ENCODE measurements around the gene TAS2R4. TPM values are rescaled to one million over a fixed set of nuclear protein-coding genes. Genes with fewer than 3 reads are reported as not detected.
A peak's percentile ranks its signal among the peaks of the same experiment; 100 is the strongest.
"Not testable (repeated sequence)": the region's sequence is repeated elsewhere in the genome, so short reads cannot be mapped to it uniquely, and the experiment has no call there.

Gene TAS2R4
- polyA plus RNA-seq, 1 donor, result 2.6 TPM

GRCh38 chr7:141748396-141748795, 28.1 kb upstream of the TAS2R4 start:
- no peak overlapping the region for H3K27ac ChIP-seq (ENCODE audit: low read length)
- peaks cover 78% of the 10 kb centered on the region for H3K36me3 ChIP-seq (ENCODE audit: control insufficient read depth, insufficient read depth, low read length)
- H3K27me3 ChIP-seq (ENCODE audit: control insufficient read depth, insufficient read depth, low read length), result no peaks in the 10 kb centered on the region
- no peaks in the 10 kb centered on the region for H3K4me1 ChIP-seq (ENCODE audit: control insufficient read depth, insufficient read depth, low read length)
- H3K9me3 ChIP-seq (ENCODE audit: control insufficient read depth, low read depth, low read length), result peaks cover 14% of the 10 kb centered on the region
- 100% methylated on average over 2 of the region's 2 CpGs for WGBS (ENCODE audit: insufficient coverage, low lambda C conversion rate)
- no peak overlapping the region for H3K4me3 ChIP-seq (ENCODE audit: low read length)
- no peak for DNase-seq

- H3K27ac ChIP-seq (ENCODE audit: low read length); H3K4me1 ChIP-seq (ENCODE audit: control insufficient read depth, insufficient read depth, low read length); DNase-seq; H3K4me3 ChIP-seq (ENCODE audit: low read length); H3K27me3 ChIP-seq (ENCODE audit: control insufficient read depth, insufficient read depth, low read length): not testable (repeated sequence)
- Histone ChIP-seq H3K36me3 (ENCODE audit: control insufficient read depth, insufficient read depth, low read length) (peaks cover 84% of the 10 kb centered on the region), H3K9me3 (ENCODE audit: control insufficient read depth, low read depth, low read length) (peaks cover 14% of the 10 kb centered on the region)
- 94% methylated on average over 5 of the region's 10 CpGs for WGBS (ENCODE audit: insufficient coverage, low lambda C conversion rate)
Measured at GRCh38 chr7:141751904-141752303, 24.6 kb upstream of the TAS2R4 start.

GRCh38 chr7:141752634-141753033, 23.8 kb upstream of the TAS2R4 start:
- DNase-seq, result no peak
- peaks cover 90% of the 10 kb centered on the region for H3K36me3 ChIP-seq (ENCODE audit: control insufficient read depth, insufficient read depth, low read length)
- 100% methylated on average over 1 of the region's 13 CpGs for WGBS (ENCODE audit: insufficient coverage, low lambda C conversion rate)

GRCh38 chr7:141754939-141755338, 21.5 kb upstream of the TAS2R4 start:
- no peak overlapping the region for H3K27ac ChIP-seq (ENCODE audit: low read length)
- H3K9me3 ChIP-seq (ENCODE audit: control insufficient read depth, low read depth, low read length), result peaks cover 14% of the 10 kb centered on the region
- peaks cover 78% of the 10 kb centered on the region for H3K36me3 ChIP-seq (ENCODE audit: control insufficient read depth, insufficient read depth, low read length)
- H3K4me1 ChIP-seq (ENCODE audit: control insufficient read depth, insufficient read depth, low read length), result no peaks in the 10 kb centered on the region
- no peak for DNase-seq
- H3K4me3 ChIP-seq (ENCODE audit: low read length), result no peak overlapping the region
- H3K27me3 ChIP-seq (ENCODE audit: control insufficient read depth, insufficient read depth, low read length), result no peaks in the 10 kb centered on the region
- no CpG with 5 or more reads among the region's 6 CpGs for WGBS (ENCODE audit: insufficient coverage, low lambda C conversion rate)

More at GRCh38 chr7:141752634-141753033, 23.8 kb upstream of the TAS2R4 start:
- H3K4me1 ChIP-seq (ENCODE audit: control insufficient read depth, insufficient read depth, low read length), result no peaks in the 10 kb centered on the region
- peaks cover 14% of the 10 kb centered on the region for H3K9me3 ChIP-seq (ENCODE audit: control insufficient read depth, low read depth, low read length)
- no peak overlapping the region for H3K27ac ChIP-seq (ENCODE audit: low read length)
- no peaks in the 10 kb centered on the region for H3K27me3 ChIP-seq (ENCODE audit: control insufficient read depth, insufficient read depth, low read length)
- H3K4me3 ChIP-seq (ENCODE audit: low read length), result no peak overlapping the region

GRCh38 chr7:141763797-141764196, 12.7 kb upstream of the TAS2R4 start, which contains the start of gene TAS2R3:
TAS2R3 (plus strand) TSS chr7:141764097; CDS start chr7:141764159, 62 bp downstream.
- Histone ChIP-seq H3K9me3 (ENCODE audit: control insufficient read depth, low read depth, low read length) (no peaks in the 10 kb centered on the region), H3K4me3 (ENCODE audit: low read length) (no peak within 1 kb of the TSS), H3K27ac (ENCODE audit: low read length) (no peak within 1 kb of the TSS), H3K4me1 (ENCODE audit: control insufficient read depth, insufficient read depth, low read length) (no peaks in the 10 kb centered on the region), H3K36me3 (ENCODE audit: control insufficient read depth, insufficient read depth, low read length) (peaks cover 54% of the 10 kb centered on the region), H3K27me3 (ENCODE audit: control insufficient read depth, insufficient read depth, low read length) (no peaks in the 10 kb centered on the region)
- no CpG with 5 or more reads among the region's 3 CpGs for WGBS (ENCODE audit: insufficient coverage, low lambda C conversion rate)
- no peak for DNase-seq

- H3K27ac ChIP-seq (ENCODE audit: low read length); H3K4me3 ChIP-seq (ENCODE audit: low read length); H3K4me1 ChIP-seq (ENCODE audit: control insufficient read depth, insufficient read depth, low read length); DNase-seq; H3K36me3 ChIP-seq (ENCODE audit: control insufficient read depth, insufficient read depth, low read length); H3K27me3 ChIP-seq (ENCODE audit: control insufficient read depth, insufficient read depth, low read length); H3K9me3 ChIP-seq (ENCODE audit: control insufficient read depth, low read depth, low read length): not testable (repeated sequence)
- WGBS (ENCODE audit: insufficient coverage, low lambda C conversion rate), result no CpG with 5 or more reads among the region's 3 CpGs
Measured at GRCh38 chr7:141770083-141770583, 6.3 kb upstream of the TAS2R4 start.

- peaks cover 28% of the 10 kb centered on the region for H3K36me3 ChIP-seq (ENCODE audit: control insufficient read depth, insufficient read depth, low read length)
- DNase-seq, result peak; percentile 16 to 33
- H3K4me1 ChIP-seq (ENCODE audit: control insufficient read depth, insufficient read depth, low read length), result no peaks in the 10 kb centered on the region
- H3K4me3 ChIP-seq (ENCODE audit: low read length), result no peak overlapping the region
- WGBS (ENCODE audit: insufficient coverage, low lambda C conversion rate), result 77% methylated on average over 5 of the region's 13 CpGs
- H3K9me3 ChIP-seq (ENCODE audit: control insufficient read depth, low read depth, low read length), result no peaks in the 10 kb centered on the region
- H3K27me3 ChIP-seq (ENCODE audit: control insufficient read depth, insufficient read depth, low read length), result no peaks in the 10 kb centered on the region
- no peak overlapping the region for H3K27ac ChIP-seq (ENCODE audit: low read length)
Measured at GRCh38 chr7:141785706-141786552, 9.5 kb downstream of the TAS2R4 start.

GRCh38 chr7:141788296-141788695, 11.8 kb downstream of the TAS2R4 start:
- Histone ChIP-seq H3K36me3 (ENCODE audit: control insufficient read depth, insufficient read depth, low read length) (peaks cover 24% of the 10 kb centered on the region), H3K27ac (ENCODE audit: low read length) (no peak overlapping the region), H3K9me3 (ENCODE audit: control insufficient read depth, low read depth, low read length) (no peaks in the 10 kb centered on the region), H3K4me3 (ENCODE audit: low read length) (no peak overlapping the region), H3K27me3 (ENCODE audit: control insufficient read depth, insufficient read depth, low read length) (no peaks in the 10 kb centered on the region), H3K4me1 (ENCODE audit: control insufficient read depth, insufficient read depth, low read length) (no peaks in the 10 kb centered on the region)
- no CpG with 5 or more reads among the region's 2 CpGs for WGBS (ENCODE audit: insufficient coverage, low lambda C conversion rate)
- no peak for DNase-seq

GRCh38 chr7:141789917-141790316, 13.4 kb downstream of the TAS2R4 start, which contains the start of gene TAS2R5:
TAS2R5 (plus strand) TSS chr7:141790217; CDS start chr7:141790362, 145 bp downstream.
- 100% methylated on average over 1 of the region's 5 CpGs for WGBS (ENCODE audit: insufficient coverage, low lambda C conversion rate)
- Histone ChIP-seq H3K36me3 (ENCODE audit: control insufficient read depth, insufficient read depth, low read length) (peaks cover 26% of the 10 kb centered on the region), H3K4me3 (ENCODE audit: low read length) (no peak within 1 kb of the TSS), H3K4me1 (ENCODE audit: control insufficient read depth, insufficient read depth, low read length) (no peaks in the 10 kb centered on the region), H3K27ac (ENCODE audit: low read length) (no peak within 1 kb of the TSS), H3K9me3 (ENCODE audit: control insufficient read depth, low read depth, low read length) (no peaks in the 10 kb centered on the region), H3K27me3 (ENCODE audit: control insufficient read depth, insufficient read depth, low read length) (no peaks in the 10 kb centered on the region)
- DNase-seq, result no peak

- Histone ChIP-seq H3K27me3 (ENCODE audit: control insufficient read depth, insufficient read depth, low read length) (no peaks in the 10 kb centered on the region), H3K4me3 (ENCODE audit: low read length) (no peak overlapping the region), H3K36me3 (ENCODE audit: control insufficient read depth, insufficient read depth, low read length) (peaks cover 25% of the 10 kb centered on the region), H3K9me3 (ENCODE audit: control insufficient read depth, low read depth, low read length) (no peaks in the 10 kb centered on the region), H3K27ac (ENCODE audit: low read length) (no peak overlapping the region), H3K4me1 (ENCODE audit: control insufficient read depth, insufficient read depth, low read length) (no peaks in the 10 kb centered on the region)
- no CpG with 5 or more reads among the region's 2 CpGs for WGBS (ENCODE audit: insufficient coverage, low lambda C conversion rate)
- DNase-seq, result no peak
Measured at GRCh38 chr7:141792526-141792925, 16.1 kb downstream of the TAS2R4 start.
